GF-D8 (cell line): Measurements from ENCODE around the gene VOPP1.
"Not testable (repeated sequence)": the region's sequence is repeated elsewhere in the genome, so short reads cannot be mapped to it uniquely, and the experiment has no call there.

Experiments used
- DNase-seq: peaks from one replicate; lab custom pipeline; 2025; lab: John Stamatoyannopoulos, UW

VOPP1 gene

GRCh38 chr7:55488216-55488615, 84.1 kb downstream of the VOPP1 start:
- no peak for DNase-seq

- DNase-seq = no peak
Observed at GRCh38 chr7:55486991-55487390, 85.3 kb downstream of the VOPP1 start.

DNA sequence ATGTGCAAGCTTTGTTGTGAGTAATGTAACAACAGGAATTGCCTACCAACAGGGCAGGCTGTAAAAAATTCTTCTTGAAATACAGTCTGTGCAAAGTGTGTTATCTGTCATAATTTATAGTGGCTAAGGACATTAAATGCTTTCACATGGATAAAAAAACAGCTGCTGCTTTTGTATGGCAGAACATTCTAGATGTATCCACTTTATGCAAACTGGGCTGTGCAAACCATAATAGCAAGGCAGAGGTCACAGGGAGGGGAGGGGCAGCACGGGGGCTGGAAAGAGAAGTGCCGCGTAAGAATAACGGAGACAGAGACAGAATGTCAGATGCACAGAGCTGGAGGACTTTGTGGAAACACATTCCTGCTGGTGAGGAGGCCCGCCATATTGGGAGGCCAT, 86.1 kb downstream of the VOPP1 start:
- DNase-seq = no peak

DNA sequence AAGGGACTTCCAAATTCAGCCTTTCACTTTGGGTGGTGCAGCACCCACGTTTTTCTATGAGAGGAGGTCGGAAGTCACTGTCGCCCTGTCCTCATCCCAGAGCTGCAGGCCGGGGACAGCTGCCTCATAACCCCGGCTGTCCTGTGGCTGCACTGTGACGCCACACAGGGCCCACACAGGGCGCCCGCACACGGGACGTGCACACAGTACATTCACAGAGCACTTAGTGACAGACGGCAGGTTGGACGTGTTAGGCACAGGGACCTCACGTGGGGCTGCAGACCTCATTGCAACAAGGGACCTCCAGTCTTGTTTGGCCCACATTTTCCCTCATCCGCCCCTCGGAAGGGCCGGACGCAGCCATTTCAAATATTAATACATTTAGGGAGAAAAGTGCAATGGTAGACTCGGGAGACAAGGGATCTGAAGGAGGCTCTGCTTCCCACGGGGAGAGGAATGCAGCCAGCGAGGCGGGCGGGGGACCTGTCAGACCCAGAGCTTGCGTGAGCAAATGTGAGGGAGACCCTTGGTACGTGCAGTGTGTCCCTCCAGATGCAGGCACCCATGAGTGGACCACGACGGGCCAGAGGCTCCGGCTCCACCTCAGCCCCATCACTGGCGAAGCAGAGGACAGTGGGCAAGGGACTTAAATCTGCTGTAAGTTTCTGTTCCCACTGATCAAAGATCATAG, 86.7 kb downstream of the VOPP1 start:
- DNase-seq = no peak

DNA sequence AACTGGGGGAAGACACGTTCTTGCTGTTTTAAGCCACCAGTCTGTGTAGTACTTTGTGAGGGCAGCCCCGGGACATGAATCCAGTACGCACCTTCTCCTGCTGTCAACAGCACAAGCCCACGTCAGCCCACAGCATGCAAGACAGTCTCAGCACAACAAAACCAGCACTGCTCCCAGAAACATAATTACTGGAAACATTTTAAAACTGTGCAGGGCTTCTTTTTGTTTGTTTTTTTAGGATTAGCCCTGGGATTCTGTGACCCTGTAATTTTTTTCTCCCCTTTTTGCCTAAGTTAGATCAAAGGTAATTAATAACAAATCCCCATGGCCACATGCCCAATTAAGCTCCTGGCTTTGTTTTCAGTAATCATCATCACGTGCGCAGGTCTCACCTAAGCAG, 87.5 kb downstream of the VOPP1 start:
- no peak for DNase-seq

DNA sequence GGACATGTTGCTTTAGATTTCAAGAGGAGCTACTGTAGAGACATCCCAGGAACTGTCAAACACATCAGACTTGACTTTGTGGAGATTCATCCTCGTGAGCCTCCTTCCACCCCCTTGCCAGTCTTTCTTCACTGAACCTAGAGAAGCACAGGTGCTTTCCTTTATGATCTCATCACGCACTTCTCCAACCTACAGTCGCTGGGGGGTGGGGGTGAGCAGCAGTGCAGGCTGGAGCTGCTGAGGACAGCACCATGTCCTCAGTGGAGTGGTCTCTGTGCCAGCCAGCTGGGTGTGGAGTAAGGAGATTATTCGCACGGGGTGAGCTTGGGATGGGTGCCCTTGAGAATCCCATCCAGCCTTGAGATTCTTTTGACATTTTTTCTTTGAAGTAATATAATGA, 88.1 kb downstream of the VOPP1 start:
- no peak for DNase-seq

DNA sequence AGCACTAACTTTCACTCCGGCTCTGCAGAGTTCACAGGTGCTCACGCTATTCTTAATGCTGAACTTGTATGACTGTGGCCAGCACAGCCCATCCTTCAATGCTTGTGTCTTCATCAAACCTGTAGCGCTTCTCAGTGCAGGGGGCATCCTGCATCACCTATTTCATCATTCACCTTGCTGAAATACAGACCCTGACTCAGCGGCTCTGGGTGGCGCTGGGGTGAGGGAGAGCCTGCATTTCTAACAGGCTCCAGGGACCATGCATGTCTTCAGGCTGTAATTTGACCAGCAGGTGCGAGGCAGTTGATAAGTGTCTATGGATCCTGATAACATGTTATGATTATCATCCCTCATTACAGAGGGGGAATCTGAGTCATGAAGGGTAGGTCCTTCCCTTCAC, 89.3 kb downstream of the VOPP1 start:
- no peak for DNase-seq

DNA sequence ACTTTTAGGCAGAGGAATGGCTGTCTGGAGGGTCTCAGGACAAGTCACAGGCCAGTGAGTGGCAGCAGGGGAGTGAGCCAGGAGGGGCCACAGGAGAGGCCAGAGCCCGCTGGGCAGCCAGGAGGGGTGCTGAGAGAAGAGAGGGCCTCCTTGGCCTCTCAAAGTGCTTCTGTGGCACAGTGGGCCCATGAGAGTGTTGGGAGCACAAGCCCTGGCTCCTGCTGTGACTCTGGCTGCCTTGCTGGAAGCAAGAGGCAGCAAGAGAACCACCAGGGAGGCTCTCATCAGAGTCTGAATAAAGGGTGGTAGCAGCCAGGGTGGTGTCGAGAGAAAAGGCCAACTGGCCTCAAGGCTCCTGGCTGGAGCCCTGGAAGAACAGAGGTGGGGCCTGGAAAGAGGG, 91.1 kb downstream of the VOPP1 start:
- DNase-seq = no peak

DNA sequence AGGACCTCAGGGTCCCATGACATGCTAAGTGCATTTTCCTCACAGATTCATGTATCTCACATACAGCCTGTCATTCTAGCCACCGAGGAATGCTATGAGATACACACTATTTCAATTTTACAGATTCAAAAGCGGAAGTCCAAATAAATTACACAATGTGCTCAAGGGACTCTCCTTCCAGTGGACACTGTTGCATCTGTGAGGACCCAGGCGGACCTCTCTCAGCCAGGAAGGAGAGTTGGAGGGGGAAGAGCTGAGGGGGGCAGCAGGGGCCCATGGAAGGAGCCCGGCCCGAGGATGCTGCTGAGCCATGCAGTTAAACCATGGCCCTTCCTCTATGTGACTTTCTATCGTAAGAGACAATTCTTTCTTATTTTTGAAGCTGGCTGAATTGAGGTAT, 93.6 kb downstream of the VOPP1 start:
- DNase-seq = no peak

DNA sequence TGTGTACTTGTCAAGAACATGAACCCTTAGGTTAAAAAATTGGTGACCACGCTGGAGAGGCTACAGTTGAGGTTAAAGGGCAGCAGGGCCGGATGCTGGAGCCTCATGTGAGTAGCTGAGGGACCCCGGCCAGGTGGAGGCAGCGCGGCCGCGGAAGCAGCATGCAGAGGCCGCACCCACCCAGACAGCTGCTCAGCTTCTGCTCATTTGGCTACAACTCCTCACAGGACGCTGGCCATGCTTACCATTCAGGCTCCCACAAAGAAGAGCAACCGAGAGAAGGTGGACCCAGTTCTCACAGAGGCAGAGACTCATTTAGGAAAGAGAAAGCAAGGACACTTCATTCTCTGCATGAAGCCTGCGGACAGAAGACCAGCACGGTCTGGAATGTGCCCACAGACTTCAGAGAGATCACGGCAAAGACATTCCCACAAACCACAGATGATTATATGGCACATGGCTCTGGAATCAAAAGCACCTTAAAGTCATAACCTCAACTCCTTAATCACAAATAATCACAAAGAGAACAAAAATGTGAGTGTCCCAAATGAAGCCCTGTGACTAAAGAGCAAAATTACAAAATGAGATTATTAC, 94.4 kb downstream of the VOPP1 start:
- DNase-seq = no peak

DNA sequence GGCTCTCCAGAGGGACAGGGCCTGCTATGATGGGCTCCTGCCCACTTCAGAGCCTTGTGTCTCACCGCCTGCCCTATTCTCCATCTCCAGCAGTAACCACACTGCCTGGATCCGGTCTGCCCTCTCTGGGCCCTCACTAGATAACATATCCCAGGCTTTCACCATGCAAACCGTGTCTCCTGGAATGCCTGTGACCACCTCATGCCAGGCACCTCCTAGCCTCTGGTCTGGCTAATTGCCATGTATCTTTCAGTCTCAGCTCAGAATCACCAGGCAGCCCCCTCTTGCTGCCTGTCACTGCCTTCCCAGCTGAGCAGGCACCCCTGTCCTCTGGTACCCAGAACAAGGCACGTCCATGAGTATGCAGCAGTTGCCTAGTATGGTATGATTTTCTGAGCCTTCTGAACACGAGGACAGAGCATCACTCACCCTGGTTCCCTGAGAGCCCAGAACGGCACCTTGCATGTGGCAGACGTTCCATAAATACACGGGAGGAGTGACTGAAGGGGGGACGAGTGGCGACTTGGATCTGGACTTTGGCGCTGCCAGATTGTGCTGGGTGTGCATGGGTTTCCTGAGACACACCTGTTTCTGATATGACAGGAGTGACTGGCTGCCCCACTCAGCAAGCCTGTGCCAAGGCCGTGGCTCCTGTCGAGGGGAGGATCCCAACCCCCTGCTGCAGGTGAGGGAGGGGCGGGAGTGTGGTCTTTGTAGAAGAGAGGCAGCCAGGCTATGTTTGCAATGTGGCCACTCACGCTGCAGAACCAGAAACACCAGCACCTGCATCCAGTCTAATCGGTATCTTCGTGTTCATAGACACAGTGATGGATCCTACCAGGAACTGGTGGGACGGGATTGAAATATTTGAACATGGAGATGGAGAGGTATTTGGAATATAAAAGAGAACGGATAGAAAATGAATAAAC, 95.2 kb downstream of the VOPP1 start:
- DNase-seq = no peak

DNA sequence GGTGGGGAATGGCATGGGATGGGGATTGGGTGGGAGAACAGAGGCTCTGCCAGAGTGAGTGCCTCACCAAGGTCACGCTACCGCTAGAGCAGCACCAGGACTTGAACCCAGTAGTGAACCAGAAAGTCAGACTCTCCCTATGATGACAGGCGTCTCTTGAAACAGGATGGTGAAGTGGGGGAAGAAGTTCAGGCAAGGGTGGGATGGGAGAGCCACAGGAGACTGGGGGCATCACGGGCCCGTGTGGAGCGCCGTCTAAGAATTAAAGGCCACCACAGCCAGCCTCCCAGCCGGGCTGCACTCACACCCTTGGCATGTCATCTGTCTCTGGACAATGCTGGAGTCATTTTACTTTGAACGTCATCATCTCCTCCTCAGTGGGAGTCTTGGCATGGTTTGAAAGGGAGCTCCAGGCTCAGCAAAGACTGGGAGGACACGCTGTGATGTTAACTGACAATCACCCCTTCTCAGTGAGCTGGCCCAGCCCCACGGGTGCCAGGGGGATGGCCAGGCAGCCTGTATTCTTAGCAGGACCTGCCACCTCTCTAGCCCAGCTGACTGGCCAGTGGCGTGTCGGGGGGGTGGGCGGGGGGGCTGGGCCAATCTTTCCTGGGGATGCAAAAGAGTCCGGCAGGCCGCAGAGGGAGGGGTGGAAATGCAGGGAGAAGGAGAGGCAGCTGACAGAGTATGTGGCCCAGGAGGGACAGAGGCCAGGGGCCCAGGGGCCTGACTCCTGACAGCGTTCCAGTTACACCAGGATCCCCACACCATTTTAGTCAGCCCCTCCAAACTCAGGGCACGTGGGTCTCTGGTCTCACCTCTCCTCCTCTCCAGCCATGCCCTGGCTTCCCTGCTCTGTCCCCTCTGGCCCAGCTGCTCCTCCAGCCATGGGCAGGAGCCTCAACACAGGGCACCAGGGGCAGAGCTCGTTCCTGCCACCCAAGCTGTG, 96.2 kb downstream of the VOPP1 start:
- no peak for DNase-seq

GRCh38 chr7:55474944-55475854, 97.1 kb downstream of the VOPP1 start:
- DNase-seq = no peak

DNA sequence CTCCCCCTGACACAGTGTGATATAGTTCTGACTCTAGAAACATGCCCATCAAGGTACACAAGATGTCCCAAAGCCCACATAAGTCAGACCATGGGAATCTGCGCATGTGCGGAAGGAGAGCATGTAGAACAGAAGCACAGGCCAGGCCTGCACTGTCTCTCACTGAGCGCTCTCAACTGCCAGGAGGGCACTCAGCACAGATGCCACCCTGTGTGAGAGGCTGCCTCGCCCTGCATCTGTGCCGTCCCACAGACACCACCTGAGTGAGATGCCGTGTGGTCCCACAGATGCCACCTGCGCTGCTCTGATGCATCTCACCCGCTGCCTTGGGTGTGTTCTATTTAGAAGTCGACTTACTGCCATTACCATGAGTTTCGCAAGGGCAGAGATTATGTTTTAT, 98.4 kb downstream of the VOPP1 start:
- DNase-seq = no peak

DNA sequence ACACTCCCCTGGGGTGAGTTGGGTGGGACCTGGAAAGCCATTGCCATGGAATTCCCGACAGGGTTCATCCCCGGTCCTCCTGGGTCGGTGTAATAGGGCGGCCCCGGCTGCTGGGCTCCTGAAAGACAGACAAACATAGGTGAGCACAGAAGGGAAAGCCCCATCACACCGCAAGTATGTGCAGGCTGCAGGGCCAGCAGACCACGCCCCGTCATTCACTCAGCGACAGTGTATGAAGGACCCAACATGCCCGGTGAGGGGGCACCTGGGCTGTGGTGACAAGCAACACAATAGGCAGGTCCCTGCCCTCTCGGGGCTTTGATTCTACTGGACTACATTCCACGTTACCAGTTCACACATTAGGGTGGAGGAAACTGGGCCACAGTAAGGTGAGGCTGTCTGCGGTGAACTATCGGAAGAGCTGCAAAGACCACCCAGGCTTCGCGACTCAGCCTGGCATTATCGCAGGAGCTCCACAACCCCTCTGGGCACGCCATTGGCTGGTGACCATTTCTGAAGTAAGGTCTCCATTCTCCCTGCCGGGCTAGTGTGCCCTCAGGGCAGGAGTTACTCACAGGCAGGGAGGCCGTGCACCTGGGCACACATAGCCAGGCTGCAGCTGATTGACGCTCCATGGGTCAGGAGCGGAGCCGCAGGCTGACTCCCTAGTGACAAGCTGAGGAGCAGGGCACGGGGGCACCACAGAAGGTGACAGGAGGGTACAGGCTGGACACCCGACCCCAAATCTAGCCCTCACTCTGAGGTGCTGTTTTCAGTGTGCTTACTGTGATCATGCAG, 99.2 kb downstream of the VOPP1 start:
- DNase-seq = no peak

DNA sequence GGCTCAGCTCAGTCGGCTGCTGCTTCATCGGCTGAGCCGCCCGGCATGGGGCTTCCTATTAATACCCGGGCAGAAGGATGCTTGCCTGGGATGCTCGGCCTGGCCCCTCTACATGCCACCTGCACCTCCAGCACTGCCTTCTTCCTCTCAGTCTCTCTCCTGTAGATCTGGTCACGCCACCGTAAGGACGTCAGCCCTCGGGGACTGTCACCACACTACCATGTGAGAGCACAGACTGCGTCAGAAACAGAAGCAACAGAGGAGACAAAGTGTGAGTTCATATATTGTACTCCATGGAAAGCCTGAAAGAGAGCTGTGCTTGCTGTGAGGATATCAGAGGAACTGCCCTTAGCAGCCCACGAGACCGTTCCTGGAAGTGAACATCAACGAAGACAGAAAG, 99.9 kb downstream of the VOPP1 start:
- DNase-seq = not testable (repeated sequence)

GRCh38 chr7:55471594-55471993, 100.7 kb downstream of the VOPP1 start:
- DNase-seq = not testable (repeated sequence)

GRCh38 chr7:55470261-55470660, 102.0 kb downstream of the VOPP1 start:
- no peak for DNase-seq

DNA sequence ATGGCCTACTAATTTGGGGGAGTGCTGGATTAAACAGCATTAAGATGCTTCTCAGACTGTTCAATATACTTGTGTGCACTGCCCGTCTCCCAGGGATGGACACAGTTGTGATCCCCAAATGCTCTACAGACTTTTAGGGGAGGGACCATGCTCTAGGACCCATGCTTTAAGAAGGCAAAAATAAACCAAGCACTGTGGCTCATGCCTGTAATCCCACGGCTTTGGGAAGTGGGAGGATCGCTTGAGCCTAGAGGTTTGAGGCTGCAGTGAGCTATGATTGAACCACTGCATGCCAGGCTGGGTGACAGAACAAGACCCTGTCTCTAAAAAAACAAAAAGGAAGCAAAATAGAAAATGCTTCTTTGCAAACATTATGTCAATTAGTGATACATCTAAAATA, 102.6 kb downstream of the VOPP1 start:
- DNase-seq = no peak

DNA sequence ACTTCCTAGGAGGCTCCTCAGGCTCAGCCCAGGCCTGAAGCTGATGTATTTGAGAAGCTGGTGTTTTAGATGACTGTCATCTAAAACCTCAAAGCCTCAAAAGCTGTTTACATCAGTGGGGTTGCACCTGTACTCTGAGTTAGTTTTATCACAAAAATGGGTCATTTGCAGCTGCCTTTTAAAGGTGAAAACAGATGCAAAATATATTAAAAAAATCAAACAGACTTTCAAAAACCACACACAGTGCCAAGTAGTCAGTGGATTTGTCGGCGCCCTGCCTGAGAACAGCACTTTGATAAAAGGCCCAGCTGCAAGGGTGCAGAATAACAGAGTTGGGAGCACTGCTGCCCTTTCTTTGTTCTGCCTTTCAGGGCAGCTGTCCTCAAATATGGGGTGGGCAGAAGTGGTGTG, 103.0 kb downstream of the VOPP1 start:
- DNase-seq = no peak
